Body of pancreas (tissue), 4 donors: ENCODE measurements around the gene SPSB1. TPM values are rescaled to one million over a fixed set of nuclear protein-coding genes. Genes with fewer than 3 reads are reported as not detected.

Experiments
- ATAC-seq: fragments of 150-250 bp; one replicate; pipeline ENCODE4 v1.9.1; 2016
- DNase-seq, 4 donors: peaks; one replicate each; pipeline ENCODE4 v3.0.0-alpha.2; 2019
- H3K27ac ChIP-seq, 4 donors: fragments of 200-600 bp; sonication (generic); 1 replicate in 3 of 4; 2 replicates in 1 of 4; pipeline versions ENCODE4 v1.5.1 to v1.6.1; 2016 to 2019; ENCODE audit warnings: mild to moderate bottlenecking in 1 of 4, mixed read lengths in 1 of 4, moderate library complexity in 1 of 4
- H3K27me3 ChIP-seq, 2 donors: fragments of 200-600 bp; sonication (generic); one replicate each; pipeline ENCODE4 v1.6.0; 2016; ENCODE audit warnings: mild to moderate bottlenecking in 1 of 2
- H3K36me3 ChIP-seq, 2 donors: fragments of 200-600 bp; sonication (generic); replicated peaks in 1 of 2; 2 replicates each; pipeline ENCODE4 v1.5.1; 2016; ENCODE audit warnings: low read depth in 2 of 2; ENCODE audit not compliant: insufficient read depth in 1 of 2
- H3K4me1 ChIP-seq: fragments of 200-600 bp; sonication (generic); one replicate; pipeline ENCODE4 v1.6.0; 2016
- H3K4me3 ChIP-seq, 2 donors: fragments of 200-600 bp; sonication (generic); 1 replicate in 1 of 2; 2 replicates in 1 of 2; pipeline ENCODE4 v1.5.1; 2016 to 2019
- H3K9me3 ChIP-seq, 3 donors: fragments of 200-600 bp; sonication (generic); 1 replicate in 2 of 3; 2 replicates in 1 of 3; pipeline ENCODE4 v1.5.1; 2016
- CTCF ChIP-seq, 7 experiments: fragments of 450-650 bp in 4 of 7; fragments of 200-600 bp in 3 of 7; sonication (generic) in 3 of 7; IDR thresholded peaks; one replicate each; pipeline ENCODE4 v1.5.1; 2016 to 2019; ENCODE audit warnings: antibody characterized with exemption in 7 of 7
- POLR2A ChIP-seq, 3 donors: fragments of 450-650 bp; IDR thresholded peaks; one replicate each; pipeline ENCODE4 v1.6.1; 2016; ENCODE audit warnings: antibody characterized with exemption in 3 of 3, mild to moderate bottlenecking in 2 of 3
- WGBS, 2 donors: methylation state at CpG; one replicate each; pipeline ENCODE4 v1.1.5; 2017; 5-methylcytosine and 5-hydroxymethylcytosine counted together
- intact Hi-C: fragments of 100-400 bp; cut with DNase I; formaldehyde crosslinking; loops from one replicate; pipeline ENCODE4 v1.15.1; 2023
- total RNA-seq, 2 donors: library from RNA; depleted of rRNA; stranded (reverse); fragments of >200 nt; gene quantifications; one replicate each; pipeline ENCODE4 v1.1.0, GENCODE V29; 2016

Gene SPSB1
- total RNA-seq, 2 donors from 2014 or later: 14.5 to 16.5 TPM

GRCh38 chr1:9263276-9263855 lies 29.3 kb upstream of the SPSB1 start:
- no peak for TF ChIP-seq CTCF (IDR thresholded peaks at IDR 0.05)
- TF ChIP-seq POLR2A (IDR thresholded peaks at IDR 0.05): no peak
- no peaks in the 10 kb centered on the region for H3K9me3 ChIP-seq
- H3K27me3 ChIP-seq: no peaks in the 10 kb centered on the region
- H3K27ac ChIP-seq: no peak overlapping the region
- no peak for ATAC-seq
- no peak overlapping the region for H3K4me3 ChIP-seq
- H3K36me3 ChIP-seq: peaks cover 0 to 23% of the 10 kb centered on the region in 2 donors
- intact Hi-C loops: no loop called here
- DNase-seq: no peak
- peaks cover 5% of the 10 kb centered on the region for H3K4me1 ChIP-seq
- WGBS, 2 donors: 91 to 93% methylated on average over 24 to 26 of the region's 26 CpGs

- Histone ChIP-seq H3K36me3 (peaks cover 0 to 23% of the 10 kb centered on the region in 2 donors), H3K27me3 (no peaks in the 10 kb centered on the region), H3K4me3 (no peak overlapping the region), H3K4me1 (peaks cover 5% of the 10 kb centered on the region), H3K27ac (no peak overlapping the region), H3K9me3 (no peaks in the 10 kb centered on the region)
- no peak for DNase-seq
- TF ChIP-seq POLR2A (IDR thresholded peaks at IDR 0.05) (no peak), CTCF (IDR thresholded peaks at IDR 0.05) (no peak)
- WGBS, 2 donors: 88 to 95% methylated on average over 19 to 40 of the region's 50 CpGs
- ATAC-seq: no peak
- intact Hi-C loops: no loop called here
These were observed 28.5 kb upstream of the SPSB1 start for GRCh38 chr1:9263984-9264872.

GRCh38 chr1:9265037-9265436 lies 27.7 kb upstream of the SPSB1 start:
- no peak overlapping the region for H3K4me3 ChIP-seq
- TF ChIP-seq CTCF (IDR thresholded peaks at IDR 0.05): no peak
- no peak for TF ChIP-seq POLR2A (IDR thresholded peaks at IDR 0.05)
- H3K4me1 ChIP-seq: peaks cover 5% of the 10 kb centered on the region
- WGBS, 2 donors: 86 to 92% methylated on average over 10 of the region's 10 CpGs
- no peaks in the 10 kb centered on the region for H3K9me3 ChIP-seq
- H3K27ac ChIP-seq: no peak overlapping the region
- no peaks in the 10 kb centered on the region for H3K27me3 ChIP-seq
- peaks cover 0 to 23% of the 10 kb centered on the region in 2 donors for H3K36me3 ChIP-seq
- intact Hi-C loops: no loop called here
- DNase-seq (no peak), ATAC-seq (no peak)

GRCh38 chr1:9265968-9266367 lies 26.7 kb upstream of the SPSB1 start:
- Histone ChIP-seq H3K4me1 (peaks cover 5% of the 10 kb centered on the region), H3K4me3 (no peak overlapping the region), H3K9me3 (no peaks in the 10 kb centered on the region), H3K36me3 (peaks cover 0 to 23% of the 10 kb centered on the region in 2 donors), H3K27me3 (no peaks in the 10 kb centered on the region), H3K27ac (no peak overlapping the region)
- ATAC-seq: no peak
- no peak for DNase-seq
- no peak for TF ChIP-seq POLR2A (IDR thresholded peaks at IDR 0.05)
- TF ChIP-seq CTCF (IDR thresholded peaks at IDR 0.05): no peak
- intact Hi-C loops: no loop called here
- WGBS, 2 donors: 83 to 88% methylated on average over 9 to 12 of the region's 12 CpGs
